Measurements from ENCODE around the gene CFAP221.

Gene CFAP221

DNA sequence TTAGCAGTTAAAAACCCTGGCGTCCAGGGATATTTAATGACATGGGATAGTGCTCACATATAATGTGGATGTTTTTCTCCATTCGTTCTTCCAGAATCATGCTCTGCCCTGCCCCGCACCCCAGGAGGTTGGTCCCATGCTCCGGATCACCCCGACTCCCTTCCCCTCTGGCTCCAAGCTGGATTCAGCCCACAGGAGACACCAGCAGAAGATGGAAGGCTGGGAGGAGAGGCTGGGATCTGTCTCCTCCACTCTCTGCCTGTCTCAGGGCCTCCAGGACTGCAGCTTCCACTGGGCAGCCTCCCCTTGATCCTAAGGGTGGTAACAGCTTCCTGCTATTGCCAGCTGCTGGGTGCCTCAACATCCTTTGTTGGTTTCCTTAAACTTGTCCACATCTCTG lies 159.3 kb downstream of the CFAP221 start:
- no peak for DNase-seq

DNA sequence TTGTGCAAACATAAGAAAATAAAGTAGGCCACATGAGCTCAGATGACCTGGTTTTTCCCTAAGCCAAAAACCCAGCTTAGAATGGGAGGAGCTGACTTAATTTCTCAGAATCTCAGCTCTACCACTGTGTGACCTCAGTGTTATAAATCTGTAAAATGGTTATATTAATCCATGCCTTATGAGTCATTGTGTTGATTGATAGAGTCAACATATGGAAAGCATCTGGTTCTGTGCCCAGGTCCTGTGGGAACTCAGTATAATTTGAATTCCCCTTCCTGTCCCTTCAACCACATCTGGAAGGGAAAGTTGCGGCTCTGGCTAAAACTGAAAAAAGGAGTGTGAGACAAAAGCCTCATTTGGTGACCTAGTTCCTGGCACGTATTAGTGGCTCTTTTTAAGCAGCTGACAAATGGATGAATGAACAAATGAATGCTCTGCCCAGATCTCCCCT lies 160.4 kb downstream of the CFAP221 start:
- DNase-seq: no peak

DNA sequence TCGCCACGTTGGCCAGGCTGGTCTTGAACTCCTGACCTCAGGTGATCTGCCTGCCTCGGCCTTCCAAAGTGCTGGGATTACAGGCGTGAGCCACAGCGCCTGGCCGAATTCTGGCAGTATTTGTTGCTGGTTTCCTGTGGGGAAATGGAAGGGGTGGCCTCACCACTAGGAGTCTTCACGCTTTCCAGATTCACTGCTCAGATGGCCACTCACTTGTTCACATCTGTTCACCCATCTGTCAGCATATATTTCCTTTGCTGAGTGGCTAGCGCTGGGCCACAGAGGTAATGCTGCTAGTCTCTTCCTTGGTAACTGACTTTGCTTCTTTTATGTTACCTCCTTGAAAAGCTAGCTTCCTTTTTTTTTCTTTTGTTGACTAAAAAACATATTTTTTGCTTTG lies 162.0 kb downstream of the CFAP221 start:
- DNase-seq: no peak
